Keratinocyte (primary cell): Measurements from ENCODE around the gene LPIN3. TPM values are rescaled to one million over a fixed set of nuclear protein-coding genes. Genes with fewer than 3 reads are reported as not detected.

Experiments
- DNase-seq: peaks from one replicate; pipeline ENCODE4 v3.0.0-alpha.2; 2011; ENCODE audit warnings: low read depth, missing footprints, low spot score
- FAIRE-seq: peaks from 2 replicates; lab custom pipeline; 2011; peaks lifted over from hg19 to GRCh38; lab: Jason Lieb, UNC
- H2AFZ ChIP-seq: 2 replicates; pipeline ENCODE4 v1.6.0; 2012; ENCODE audit warnings: low read length, control low read depth, inconsistent platforms; ENCODE audit not compliant: control insufficient read depth
- H3K27ac ChIP-seq: 2 replicates; pipeline ENCODE4 v1.5.1; 2011; ENCODE audit warnings: low read length; ENCODE audit not compliant: control insufficient read depth, insufficient read depth
- H3K27me3 ChIP-seq: 3 replicates; pipeline ENCODE4 v1.6.0; 2011; ENCODE audit warnings: low read length; ENCODE audit not compliant: control insufficient read depth, insufficient read depth; ENCODE audit errors: extremely low read depth
- H3K36me3 ChIP-seq, 2 experiments: 2 replicates in 1 of 2; 3 replicates in 1 of 2; pipeline ENCODE4 v1.5.1; 2011; ENCODE audit warnings: low read length in 2 of 2, mild to moderate bottlenecking in 1 of 2; ENCODE audit not compliant: control insufficient read depth in 2 of 2, insufficient read depth in 2 of 2; ENCODE audit errors: extremely low read depth in 1 of 2
- H3K4me1 ChIP-seq: 3 replicates; pipeline ENCODE4 v1.5.1; 2011; ENCODE audit warnings: low read length; ENCODE audit not compliant: control insufficient read depth, insufficient read depth; ENCODE audit errors: extremely low read depth
- H3K4me2 ChIP-seq: 3 replicates; pipeline ENCODE4 v1.6.0; 2011; ENCODE audit warnings: low read depth, low read length; ENCODE audit not compliant: control insufficient read depth, insufficient read depth; ENCODE audit errors: extremely low read depth
- H3K4me3 ChIP-seq, 3 experiments: fragments of 200-600 bp in 1 of 3; sonication (generic) in 1 of 3; 2 replicates in 2 of 3; 3 replicates in 1 of 3; pipeline ENCODE4 v1.5.1; 2011 to 2016; ENCODE audit warnings: low read length in 3 of 3, mild to moderate bottlenecking in 3 of 3, control low read depth in 2 of 3, inconsistent platforms in 1 of 3, low read depth in 1 of 3, mixed read lengths in 1 of 3, mixed run types in 1 of 3, moderate library complexity in 1 of 3; ENCODE audit not compliant: control insufficient read depth in 2 of 3, insufficient read depth in 2 of 3; ENCODE audit errors: extremely low read depth in 1 of 3
- H3K79me2 ChIP-seq: 2 replicates; pipeline ENCODE4 v1.6.0; 2012; ENCODE audit warnings: low read length; ENCODE audit not compliant: control insufficient read depth, insufficient read depth
- H3K9ac ChIP-seq: 3 replicates; pipeline ENCODE4 v1.6.0; 2011; ENCODE audit warnings: low read length; ENCODE audit not compliant: control insufficient read depth, insufficient read depth; ENCODE audit errors: extremely low read depth
- H3K9me1 ChIP-seq: 3 replicates; pipeline ENCODE4 v1.6.0; 2011; ENCODE audit warnings: low read length; ENCODE audit not compliant: control insufficient read depth, insufficient read depth; ENCODE audit errors: extremely low read depth
- H3K9me3 ChIP-seq: 2 replicates; pipeline ENCODE4 v1.5.1; 2012; ENCODE audit warnings: low read depth, low read length; ENCODE audit not compliant: control insufficient read depth
- H4K20me1 ChIP-seq: 3 replicates; pipeline ENCODE4 v1.6.0; 2011; ENCODE audit warnings: low read length; ENCODE audit not compliant: control insufficient read depth, insufficient read depth; ENCODE audit errors: extremely low read depth
- CTCF ChIP-seq, 3 experiments: IDR thresholded peaks in 1 of 3; conservative IDR thresholded peaks in 1 of 3; optimal IDR thresholded peaks in 1 of 3; 2 replicates in 2 of 3; 3 replicates in 1 of 3; pipeline versions ENCODE3 to v1.5.1; 2011; ENCODE audit warnings: low read length in 3 of 3, mild to moderate bottlenecking in 3 of 3, moderate library complexity in 2 of 3, control low read depth in 1 of 3, inconsistent platforms in 1 of 3; ENCODE audit not compliant: insufficient read depth in 2 of 3; ENCODE audit errors: extremely low read depth in 1 of 3
- EZH2 ChIP-seq: IDR thresholded peaks from one replicate; pipeline ENCODE4 v1.6.1; 2012; ENCODE audit warnings: inconsistent platforms, mild to moderate bottlenecking, low read length, moderate library complexity
- dilution Hi-C: fragments of 300-500 bp; cut with MboI; formaldehyde crosslinking; loops from one replicate; pipeline ENCODE4 v1.7.0; 2020; ENCODE audit warnings: low sequenced_read_pairs; ENCODE audit not compliant: extremely low pct_ligation_motif_present
- polyA plus RNA-seq, 5 experiments: library from polyadenylated mRNA; depleted of rRNA in 3 of 5; stranded (reverse) in 3 of 5; stranded (forward) in 1 of 5; unstranded in 1 of 5; fragments of >200 nt; gene quantifications; 1 replicate in 1 of 5; 2 replicates in 3 of 5; 3 replicates in 1 of 5; pipeline versions ENCODE4 v1.2.1 to v1.2.3, GENCODE V29; 2011 to 2012; ENCODE audit warnings: missing spikeins in 2 of 5, low read depth in 1 of 5, low replicate concordance in 1 of 5

The LPIN3 gene
- polyA plus RNA-seq, 1 donor (not counting 4 experiments of a cell fraction or from before 2014, with no cell fraction given) = 15.6 TPM

- H2AFZ ChIP-seq = no peak overlapping the region
- no peaks in the 10 kb centered on the region for H4K20me1 ChIP-seq
- no peak overlapping the region for H3K4me3 ChIP-seq
- no peak overlapping the region for H3K27ac ChIP-seq
- no peaks in the 10 kb centered on the region for H3K27me3 ChIP-seq
- H3K9me1 ChIP-seq = no peaks in the 10 kb centered on the region
- no peak overlapping the region for H3K9ac ChIP-seq
- FAIRE-seq = no peak
- H3K4me2 ChIP-seq = no peak overlapping the region
- DNase-seq = no peak
- H3K79me2 ChIP-seq = no peaks in the 10 kb centered on the region
- TF ChIP-seq EZH2 (no peak), CTCF (optimal IDR thresholded peaks at IDR 0.05 in 1 of 3, IDR thresholded peaks at IDR 0.05 in 1 of 3, conservative IDR thresholded peaks at IDR 0.05 in 1 of 3; ENCODE audit: extremely low read depth in 1 of 3, insufficient read depth in 2 of 3, low read length in 3 of 3) (no peak)
- H3K36me3 ChIP-seq = no peaks in the 10 kb centered on the region
- dilution Hi-C loops = no loop called here
- peaks cover 13% of the 10 kb centered on the region for H3K4me1 ChIP-seq
- no peaks in the 10 kb centered on the region for H3K9me3 ChIP-seq
These were observed 5.9 kb upstream of the LPIN3 start for GRCh38 chr20:41334443-41335421.

DNA sequence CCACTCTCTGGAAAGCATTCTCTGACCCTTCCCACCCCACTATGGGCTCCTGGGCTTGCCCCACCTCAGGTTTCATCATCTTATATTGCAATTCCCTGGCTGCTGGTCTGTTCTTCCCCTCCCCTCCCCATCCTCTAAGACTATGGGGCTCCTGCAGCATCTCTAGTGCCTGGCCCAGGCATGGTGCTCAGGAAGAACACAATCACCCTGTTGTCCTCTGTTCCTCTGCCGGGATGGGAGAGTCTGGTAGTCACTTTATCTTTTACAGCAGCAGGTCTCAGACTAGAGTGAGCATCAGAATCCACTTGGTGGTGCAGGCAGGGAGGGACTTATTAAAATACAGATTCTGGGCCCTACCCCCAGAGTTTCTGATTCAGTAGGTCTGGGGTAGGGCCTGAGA, 5.0 kb upstream of the LPIN3 start:
- no peak overlapping the region for H2AFZ ChIP-seq

More for the DNA sequence above, 5.0 kb upstream of the LPIN3 start:
- TF ChIP-seq CTCF (optimal IDR thresholded peaks at IDR 0.05 in 1 of 3, IDR thresholded peaks at IDR 0.05 in 1 of 3, conservative IDR thresholded peaks at IDR 0.05 in 1 of 3; ENCODE audit: extremely low read depth in 1 of 3, insufficient read depth in 2 of 3, low read length in 3 of 3) = no peak
- no peak for TF ChIP-seq EZH2
- Histone ChIP-seq H3K36me3 (no peaks in the 10 kb centered on the region), H3K4me2 (no peak overlapping the region), H3K9me1 (no peaks in the 10 kb centered on the region), H3K4me3 (no peak overlapping the region), H3K27me3 (no peaks in the 10 kb centered on the region), H3K27ac (no peak overlapping the region), H3K79me2 (no peaks in the 10 kb centered on the region), H3K9ac (no peak overlapping the region), H4K20me1 (no peaks in the 10 kb centered on the region), H3K9me3 (no peaks in the 10 kb centered on the region), H3K4me1 (peaks cover 10% of the 10 kb centered on the region)
- FAIRE-seq (no peak), DNase-seq (no peak)
- dilution Hi-C loops = no loop called here
